WI38 (cell line): Measurements from ENCODE around the gene SLCO2A1.

Experiments
- H3K4me3 ChIP-seq: 2 replicates; pipeline ENCODE4 v1.5.1; 2011; ENCODE audit warnings: low read depth, mild to moderate bottlenecking, control low read depth, low read length
- TF ChIP-seq, protein P1 (sequence below): IDR thresholded peaks from 2 replicates; pipeline ENCODE4 v1.5.1; 2012; ENCODE audit warnings: low read depth, mild to moderate bottlenecking, control low read depth, low read length

SLCO2A1 gene

GRCh38 chr3:134008630-134009156 lies 21.0 kb downstream of the SLCO2A1 start:
- TF ChIP-seq, protein P1, sequence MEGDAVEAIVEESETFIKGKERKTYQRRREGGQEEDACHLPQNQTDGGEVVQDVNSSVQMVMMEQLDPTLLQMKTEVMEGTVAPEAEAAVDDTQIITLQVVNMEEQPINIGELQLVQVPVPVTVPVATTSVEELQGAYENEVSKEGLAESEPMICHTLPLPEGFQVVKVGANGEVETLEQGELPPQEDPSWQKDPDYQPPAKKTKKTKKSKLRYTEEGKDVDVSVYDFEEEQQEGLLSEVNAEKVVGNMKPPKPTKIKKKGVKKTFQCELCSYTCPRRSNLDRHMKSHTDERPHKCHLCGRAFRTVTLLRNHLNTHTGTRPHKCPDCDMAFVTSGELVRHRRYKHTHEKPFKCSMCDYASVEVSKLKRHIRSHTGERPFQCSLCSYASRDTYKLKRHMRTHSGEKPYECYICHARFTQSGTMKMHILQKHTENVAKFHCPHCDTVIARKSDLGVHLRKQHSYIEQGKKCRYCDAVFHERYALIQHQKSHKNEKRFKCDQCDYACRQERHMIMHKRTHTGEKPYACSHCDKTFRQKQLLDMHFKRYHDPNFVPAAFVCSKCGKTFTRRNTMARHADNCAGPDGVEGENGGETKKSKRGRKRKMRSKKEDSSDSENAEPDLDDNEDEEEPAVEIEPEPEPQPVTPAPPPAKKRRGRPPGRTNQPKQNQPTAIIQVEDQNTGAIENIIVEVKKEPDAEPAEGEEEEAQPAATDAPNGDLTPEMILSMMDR, result no peak
- H3K4me3 ChIP-seq, result no peak overlapping the region

DNA sequence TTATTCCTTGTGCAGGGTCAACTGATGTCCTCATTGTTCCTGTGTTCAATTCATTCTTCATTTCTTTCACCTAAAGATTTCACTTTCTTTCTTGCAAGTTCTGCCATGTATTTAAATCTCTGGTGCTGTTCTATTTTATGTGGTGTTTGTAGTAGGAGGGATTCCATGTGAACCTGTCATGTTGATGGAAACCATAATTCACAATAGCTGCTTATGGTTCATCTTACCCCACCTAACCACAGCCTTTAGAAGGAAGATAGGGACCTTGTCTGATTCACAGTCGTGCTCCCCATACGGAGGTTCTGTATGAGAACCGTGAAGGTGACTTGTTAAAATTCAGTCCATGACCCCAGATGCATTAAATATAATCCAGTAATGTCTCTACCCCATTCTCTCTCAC lies 21.9 kb downstream of the SLCO2A1 start:
- no peak overlapping the region for H3K4me3 ChIP-seq
- TF ChIP-seq, protein P1, result no peak

DNA sequence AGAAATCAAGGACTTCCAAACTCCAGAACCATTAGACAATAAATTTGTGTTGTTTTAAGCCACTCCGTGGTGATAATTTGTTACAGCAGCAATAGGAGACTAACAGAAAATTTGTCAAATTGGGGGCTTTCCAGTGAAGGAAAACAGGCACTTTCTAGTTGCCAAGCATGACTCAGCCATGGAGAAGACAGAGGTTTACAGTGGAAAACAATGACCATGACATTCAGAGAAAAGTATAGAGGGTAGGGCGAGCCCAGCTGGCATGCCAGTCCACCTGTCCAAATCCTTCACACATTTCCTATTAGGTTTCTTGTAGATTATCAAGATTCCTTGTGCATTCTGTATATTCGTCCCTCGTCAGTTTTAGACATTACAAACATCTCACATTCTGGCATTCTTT lies 24.9 kb downstream of the SLCO2A1 start:
- H3K4me3 ChIP-seq, result no peak overlapping the region
- TF ChIP-seq, protein P1, result no peak

DNA sequence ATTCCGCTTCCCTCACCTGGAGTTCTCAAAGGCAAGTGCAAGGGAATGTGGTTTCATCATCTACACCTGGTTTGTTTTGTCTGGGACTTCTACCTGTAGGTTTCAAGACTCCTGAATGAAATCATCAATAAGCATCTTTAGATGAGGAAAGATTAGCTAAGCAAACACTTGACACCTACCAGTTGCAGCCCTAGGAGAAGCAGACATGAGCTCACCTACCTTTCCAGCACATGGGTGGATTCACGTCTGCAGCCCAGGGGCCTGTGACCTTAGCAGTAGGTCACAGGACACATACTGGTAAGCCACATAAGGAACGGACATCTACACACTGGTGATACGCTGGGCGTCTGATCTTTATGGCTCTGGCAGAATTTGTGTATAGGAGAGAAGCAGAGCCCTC lies 26.7 kb downstream of the SLCO2A1 start:
- no peak overlapping the region for H3K4me3 ChIP-seq
- TF ChIP-seq, protein P1, result no peak

GRCh38 chr3:134002306-134002705 lies 27.4 kb downstream of the SLCO2A1 start:
- TF ChIP-seq, protein P1, result no peak
- H3K4me3 ChIP-seq, result no peak overlapping the region

GRCh38 chr3:134001251-134001650 lies 28.5 kb downstream of the SLCO2A1 start:
- no peak overlapping the region for H3K4me3 ChIP-seq
- TF ChIP-seq, protein P1, result no peak

DNA sequence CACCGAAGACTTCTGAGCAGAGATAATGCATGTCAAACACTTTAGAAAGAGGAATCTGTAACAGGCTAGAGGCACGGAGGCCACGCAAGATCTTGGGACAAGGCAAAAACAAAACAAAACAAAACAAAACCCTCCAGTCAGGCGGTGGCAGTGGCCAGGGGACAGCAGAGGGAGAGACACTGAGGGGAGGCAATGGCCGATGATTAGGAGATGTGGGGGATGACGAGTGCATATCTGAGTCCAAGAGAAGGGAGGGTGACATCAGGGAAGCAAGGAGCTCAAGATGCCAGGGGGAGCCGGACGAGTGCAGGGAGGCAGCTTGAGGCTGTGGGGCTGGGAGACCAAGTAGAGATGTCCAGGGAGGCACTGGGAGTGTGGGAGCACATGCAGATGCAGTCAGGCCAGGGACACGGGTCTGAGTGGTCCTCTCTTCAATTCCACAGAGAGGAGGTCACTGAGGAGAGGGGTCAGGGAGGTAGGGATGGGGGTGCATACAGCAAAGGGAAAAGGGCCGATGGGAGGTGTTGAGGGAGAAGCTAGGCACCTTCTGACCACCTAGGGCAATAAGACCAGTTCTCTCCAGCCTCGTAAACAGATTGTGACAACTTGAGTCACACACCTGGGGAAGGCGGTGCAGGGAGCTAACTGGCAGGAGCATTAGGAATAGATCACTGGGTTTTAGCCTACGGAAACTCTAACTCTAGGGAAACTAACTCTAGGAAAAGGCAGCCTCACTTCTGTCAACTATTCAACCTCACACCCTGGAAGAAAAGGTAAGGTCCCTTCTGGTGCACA lies 29.6 kb downstream of the SLCO2A1 start:
- H3K4me3 ChIP-seq, result no peak overlapping the region
- TF ChIP-seq, protein P1, result no peak
